HepG2 (cell line): Measurements from ENCODE around the gene ASCL2. TPM values are rescaled to one million over a fixed set of nuclear protein-coding genes. Genes with fewer than 3 reads are reported as not detected.

ENCODE experiments used
- DNMT1 ChIP-seq: sonication (generic); formaldehyde crosslinking; IDR thresholded peaks from 2 replicates; pipeline ENCODE4 v1.5.1; 2020; ENCODE audit warnings: mild to moderate bottlenecking, missing genetic modification reagents
- GATA4 ChIP-seq: sonication (generic); IDR thresholded peaks from 2 replicates; pipeline ENCODE4 v1.6.1; 2016; ENCODE audit warnings: antibody characterized with exemption, low read depth, borderline replicate concordance
- MATR3 ChIP-seq: sonication (generic); formaldehyde crosslinking; IDR thresholded peaks from 2 replicates; pipeline ENCODE4 v1.4.0; 2020; ENCODE audit warnings: missing genetic modification reagents
- MTA3 ChIP-seq: sonication (generic); formaldehyde crosslinking; IDR thresholded peaks from 2 replicates; pipeline ENCODE4 v1.4.0; 2020; ENCODE audit warnings: missing genetic modification reagents
- MXD4 ChIP-seq: IDR thresholded peaks from 2 replicates; pipeline ENCODE4 v1.6.1; 2016; ENCODE audit warnings: mild to moderate bottlenecking, missing biosample characterization, missing genetic modification reagents
- MYC ChIP-seq: sonication (generic); formaldehyde crosslinking; IDR thresholded peaks from 2 replicates; pipeline ENCODE4 v1.9.0; 2021; ENCODE audit warnings: missing genetic modification reagents, borderline replicate concordance
- NFE2L2 ChIP-seq: fragments of 150-350 bp; IDR thresholded peaks from 2 replicates; pipeline ENCODE4 v1.6.1; 2014; ENCODE audit warnings: low read length
- SIX4 ChIP-seq: sonication (generic); formaldehyde crosslinking; IDR thresholded peaks from 2 replicates; pipeline ENCODE4 v1.4.0; 2020; ENCODE audit warnings: missing genetic modification reagents
- SP5 ChIP-seq: IDR thresholded peaks from 2 replicates; pipeline ENCODE4 v1.6.1; 2016; ENCODE audit warnings: low read depth, borderline replicate concordance
- TOE1 ChIP-seq: sonication (generic); formaldehyde crosslinking; IDR thresholded peaks from 2 replicates; pipeline ENCODE4 v1.4.0; 2020; ENCODE audit warnings: mild to moderate bottlenecking, missing genetic modification reagents
- ZFP41 ChIP-seq: sonication (generic); formaldehyde crosslinking; IDR thresholded peaks from 2 replicates; pipeline ENCODE4 v1.4.0; 2020; ENCODE audit warnings: mild to moderate bottlenecking, missing genetic modification reagents, borderline replicate concordance
- ZNF253 ChIP-seq: sonication (generic); formaldehyde crosslinking; IDR thresholded peaks from 2 replicates; pipeline ENCODE4 v1.8.0; 2022; ENCODE audit warnings: mild to moderate bottlenecking, missing genetic modification reagents, borderline replicate concordance
- ZNF441 ChIP-seq: sonication (generic); formaldehyde crosslinking; IDR thresholded peaks from 2 replicates; pipeline ENCODE4 v1.7.0; 2021; ENCODE audit warnings: missing genetic modification reagents, borderline replicate concordance
- ZNF547 ChIP-seq: sonication (generic); formaldehyde crosslinking; IDR thresholded peaks from 2 replicates; pipeline ENCODE4 v1.5.1; 2020; ENCODE audit warnings: mild to moderate bottlenecking, missing genetic modification reagents
- polyA plus RNA-seq, 8 experiments: library from polyadenylated mRNA; depleted of rRNA in 3 of 8; stranded (reverse) in 7 of 8; unstranded in 1 of 8; fragments of >200 nt; fragmentation: Illumina TruSeq in 4 of 8; extraction: Trizol in 4 of 8; gene quantifications; 2 replicates each; pipeline versions ENCODE4 v1.2.1 to v1.2.3, GENCODE V29; 2011 to 2016; ENCODE audit warnings: low read depth in 4 of 8, missing spikeins in 1 of 8, mixed read lengths in 1 of 8; ENCODE audit not compliant: insufficient read depth in 1 of 8
- total RNA-seq, 5 experiments: library from RNA; depleted of rRNA; stranded (reverse); fragments of >200 nt; fragmentation: Illumina TruSeq; extraction: Trizol; gene quantifications; 2 replicates each; pipeline ENCODE4 v1.2.3, GENCODE V29; 2016; ENCODE audit warnings: low read depth in 1 of 5
- TF ChIP-seq, protein P1 (sequence below): sonication (generic); formaldehyde crosslinking; IDR thresholded peaks from 2 replicates; pipeline ENCODE4 v1.4.0; 2020; ENCODE audit warnings: mild to moderate bottlenecking, missing genetic modification reagents
- TF ChIP-seq, protein P2 (sequence below): sonication (generic); formaldehyde crosslinking; IDR thresholded peaks from 2 replicates; pipeline ENCODE4 v1.5.1; 2020; ENCODE audit warnings: missing genetic modification reagents, mild to moderate bottlenecking, borderline replicate concordance
- TF ChIP-seq, protein P3 (sequence below): sonication (generic); formaldehyde crosslinking; IDR thresholded peaks from 2 replicates; pipeline ENCODE4 v1.4.0; 2020; ENCODE audit warnings: low read depth, mild to moderate bottlenecking, missing genetic modification reagents
- TF ChIP-seq, protein P4 (sequence below): sonication (generic); formaldehyde crosslinking; IDR thresholded peaks from 2 replicates; pipeline ENCODE4 v1.4.0; 2020; ENCODE audit warnings: missing genetic modification reagents
- TF ChIP-seq, protein P5 (sequence below): sonication (generic); formaldehyde crosslinking; IDR thresholded peaks from 2 replicates; pipeline ENCODE4 v1.4.0; 2020; ENCODE audit warnings: missing genetic modification reagents
- TF ChIP-seq, protein P6 (sequence below), 2 experiments: fragments of 450-650 bp in 1 of 2; sonication (generic) in 1 of 2; formaldehyde crosslinking; IDR thresholded peaks; 2 replicates each; pipeline versions ENCODE4 v1.5.0 to v1.8.0; 2020 to 2022; ENCODE audit warnings: mild to moderate bottlenecking in 1 of 2, missing genetic modification reagents in 1 of 2

Gene ASCL2
- total and polyA plus RNA-seq, 2 of the 13 experiments (the other 11 are each of a cell fraction or from before 2014, with no cell fraction given): 0.07 TPM; not detected in 1

DNA sequence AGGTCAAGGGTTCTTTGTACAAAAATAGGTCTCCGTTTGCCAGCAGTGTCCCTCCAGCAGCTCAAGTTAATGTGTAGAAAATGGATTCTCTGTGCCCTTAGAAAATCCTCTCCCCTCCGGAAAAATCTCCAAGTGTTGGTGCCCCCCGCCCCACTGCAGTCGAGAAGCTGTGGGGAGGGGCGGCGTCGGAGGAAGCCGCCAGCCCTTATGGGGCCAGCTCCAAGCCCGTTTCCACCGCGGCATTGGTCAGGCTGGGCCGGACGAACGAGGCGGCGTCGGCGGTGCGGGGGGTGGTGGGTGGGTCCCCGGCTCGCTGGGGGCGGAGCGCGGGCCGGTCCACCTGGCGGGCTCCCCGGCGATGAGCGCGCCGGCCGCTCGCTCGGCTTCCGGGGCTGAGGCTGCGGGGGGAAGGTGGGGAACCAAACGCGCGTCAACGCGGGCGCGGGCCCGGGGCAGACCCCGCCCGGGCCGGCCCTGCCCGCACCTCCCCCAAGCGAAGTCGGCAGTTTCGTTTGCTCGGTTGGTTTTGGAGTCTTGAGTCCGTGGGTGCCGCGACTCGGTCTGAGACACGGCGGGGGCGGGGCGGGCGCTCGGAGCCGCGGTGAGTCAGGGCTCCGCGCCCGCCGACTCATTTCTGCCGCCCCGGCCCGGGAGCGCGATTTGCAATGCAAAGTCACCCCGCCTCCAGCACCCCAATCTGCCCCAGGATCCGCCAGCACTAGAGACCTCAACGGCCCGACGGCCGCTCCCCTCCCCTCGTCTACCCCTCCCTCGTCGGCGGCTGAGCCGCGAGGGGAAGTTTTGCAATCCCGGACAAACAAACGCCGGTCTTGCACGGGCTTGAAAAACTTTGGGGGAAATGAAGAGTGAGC is 1.4 kb downstream of the ASCL2 start (continued):
- TF ChIP-seq, protein P1, sequence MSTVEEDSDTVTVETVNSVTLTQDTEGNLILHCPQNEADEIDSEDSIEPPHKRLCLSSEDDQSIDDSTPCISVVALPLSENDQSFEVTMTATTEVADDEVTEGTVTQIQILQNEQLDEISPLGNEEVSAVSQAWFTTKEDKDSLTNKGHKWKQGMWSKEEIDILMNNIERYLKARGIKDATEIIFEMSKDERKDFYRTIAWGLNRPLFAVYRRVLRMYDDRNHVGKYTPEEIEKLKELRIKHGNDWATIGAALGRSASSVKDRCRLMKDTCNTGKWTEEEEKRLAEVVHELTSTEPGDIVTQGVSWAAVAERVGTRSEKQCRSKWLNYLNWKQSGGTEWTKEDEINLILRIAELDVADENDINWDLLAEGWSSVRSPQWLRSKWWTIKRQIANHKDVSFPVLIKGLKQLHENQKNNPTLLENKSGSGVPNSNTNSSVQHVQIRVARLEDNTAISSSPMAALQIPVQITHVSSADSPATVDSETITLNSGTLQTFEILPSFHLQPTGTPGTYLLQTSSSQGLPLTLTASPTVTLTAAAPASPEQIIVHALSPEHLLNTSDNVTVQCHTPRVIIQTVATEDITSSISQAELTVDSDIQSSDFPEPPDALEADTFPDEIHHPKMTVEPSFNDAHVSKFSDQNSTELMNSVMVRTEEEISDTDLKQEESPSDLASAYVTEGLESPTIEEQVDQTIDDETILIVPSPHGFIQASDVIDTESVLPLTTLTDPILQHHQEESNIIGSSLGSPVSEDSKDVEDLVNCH (CRISPR knock-in tag): no peak
- no peak; the same call in 1 of the 2 replicates for TF ChIP-seq MYC (CRISPR knock-in tag)
- TF ChIP-seq, protein P2, sequence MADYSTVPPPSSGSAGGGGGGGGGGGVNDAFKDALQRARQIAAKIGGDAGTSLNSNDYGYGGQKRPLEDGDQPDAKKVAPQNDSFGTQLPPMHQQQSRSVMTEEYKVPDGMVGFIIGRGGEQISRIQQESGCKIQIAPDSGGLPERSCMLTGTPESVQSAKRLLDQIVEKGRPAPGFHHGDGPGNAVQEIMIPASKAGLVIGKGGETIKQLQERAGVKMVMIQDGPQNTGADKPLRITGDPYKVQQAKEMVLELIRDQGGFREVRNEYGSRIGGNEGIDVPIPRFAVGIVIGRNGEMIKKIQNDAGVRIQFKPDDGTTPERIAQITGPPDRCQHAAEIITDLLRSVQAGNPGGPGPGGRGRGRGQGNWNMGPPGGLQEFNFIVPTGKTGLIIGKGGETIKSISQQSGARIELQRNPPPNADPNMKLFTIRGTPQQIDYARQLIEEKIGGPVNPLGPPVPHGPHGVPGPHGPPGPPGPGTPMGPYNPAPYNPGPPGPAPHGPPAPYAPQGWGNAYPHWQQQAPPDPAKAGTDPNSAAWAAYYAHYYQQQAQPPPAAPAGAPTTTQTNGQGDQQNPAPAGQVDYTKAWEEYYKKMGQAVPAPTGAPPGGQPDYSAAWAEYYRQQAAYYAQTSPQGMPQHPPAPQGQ: no peak
- TF ChIP-seq NFE2L2: no peak
- no peak for TF ChIP-seq MXD4
- peak; percentile 26; the same call in 1 of the 2 replicates for TF ChIP-seq SIX4 (CRISPR knock-in tag)
- no peak for TF ChIP-seq MATR3 (CRISPR knock-in tag)
- TF ChIP-seq ZNF441 (CRISPR knock-in tag): no peak
- TF ChIP-seq, protein P3, sequence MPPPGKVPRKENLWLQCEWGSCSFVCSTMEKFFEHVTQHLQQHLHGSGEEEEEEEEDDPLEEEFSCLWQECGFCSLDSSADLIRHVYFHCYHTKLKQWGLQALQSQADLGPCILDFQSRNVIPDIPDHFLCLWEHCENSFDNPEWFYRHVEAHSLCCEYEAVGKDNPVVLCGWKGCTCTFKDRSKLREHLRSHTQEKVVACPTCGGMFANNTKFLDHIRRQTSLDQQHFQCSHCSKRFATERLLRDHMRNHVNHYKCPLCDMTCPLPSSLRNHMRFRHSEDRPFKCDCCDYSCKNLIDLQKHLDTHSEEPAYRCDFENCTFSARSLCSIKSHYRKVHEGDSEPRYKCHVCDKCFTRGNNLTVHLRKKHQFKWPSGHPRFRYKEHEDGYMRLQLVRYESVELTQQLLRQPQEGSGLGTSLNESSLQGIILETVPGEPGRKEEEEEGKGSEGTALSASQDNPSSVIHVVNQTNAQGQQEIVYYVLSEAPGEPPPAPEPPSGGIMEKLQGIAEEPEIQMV: no peak
- no peak for TF ChIP-seq GATA4
- no peak for TF ChIP-seq DNMT1 (CRISPR knock-in tag)
- TF ChIP-seq, protein P4, sequence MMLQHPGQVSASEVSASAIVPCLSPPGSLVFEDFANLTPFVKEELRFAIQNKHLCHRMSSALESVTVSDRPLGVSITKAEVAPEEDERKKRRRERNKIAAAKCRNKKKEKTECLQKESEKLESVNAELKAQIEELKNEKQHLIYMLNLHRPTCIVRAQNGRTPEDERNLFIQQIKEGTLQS (CRISPR knock-in tag): no peak
- no peak for TF ChIP-seq ZNF253 (CRISPR knock-in tag)
- TF ChIP-seq, protein P5, sequence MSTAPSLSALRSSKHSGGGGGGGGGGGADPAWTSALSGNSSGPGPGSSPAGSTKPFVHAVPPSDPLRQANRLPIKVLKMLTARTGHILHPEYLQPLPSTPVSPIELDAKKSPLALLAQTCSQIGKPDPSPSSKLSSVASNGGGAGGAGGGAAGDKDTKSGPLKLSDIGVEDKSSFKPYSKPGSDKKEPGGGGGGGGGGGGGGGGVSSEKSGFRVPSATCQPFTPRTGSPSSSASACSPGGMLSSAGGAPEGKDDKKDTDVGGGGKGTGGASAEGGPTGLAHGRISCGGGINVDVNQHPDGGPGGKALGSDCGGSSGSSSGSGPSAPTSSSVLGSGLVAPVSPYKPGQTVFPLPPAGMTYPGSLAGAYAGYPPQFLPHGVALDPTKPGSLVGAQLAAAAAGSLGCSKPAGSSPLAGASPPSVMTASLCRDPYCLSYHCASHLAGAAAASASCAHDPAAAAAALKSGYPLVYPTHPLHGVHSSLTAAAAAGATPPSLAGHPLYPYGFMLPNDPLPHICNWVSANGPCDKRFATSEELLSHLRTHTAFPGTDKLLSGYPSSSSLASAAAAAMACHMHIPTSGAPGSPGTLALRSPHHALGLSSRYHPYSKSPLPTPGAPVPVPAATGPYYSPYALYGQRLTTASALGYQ: no peak; the same call in 1 of the 2 replicates
- TF ChIP-seq ZFP41 (CRISPR knock-in tag): no peak
- TF ChIP-seq, protein P6, sequence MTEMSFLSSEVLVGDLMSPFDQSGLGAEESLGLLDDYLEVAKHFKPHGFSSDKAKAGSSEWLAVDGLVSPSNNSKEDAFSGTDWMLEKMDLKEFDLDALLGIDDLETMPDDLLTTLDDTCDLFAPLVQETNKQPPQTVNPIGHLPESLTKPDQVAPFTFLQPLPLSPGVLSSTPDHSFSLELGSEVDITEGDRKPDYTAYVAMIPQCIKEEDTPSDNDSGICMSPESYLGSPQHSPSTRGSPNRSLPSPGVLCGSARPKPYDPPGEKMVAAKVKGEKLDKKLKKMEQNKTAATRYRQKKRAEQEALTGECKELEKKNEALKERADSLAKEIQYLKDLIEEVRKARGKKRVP (CRISPR knock-in tag; IDR thresholded peaks at IDR 0.05): peak in 1 of 2 experiments; percentile 73; a peak in 2 of 4 replicates
- no peak for TF ChIP-seq MTA3 (CRISPR knock-in tag)
- TF ChIP-seq TOE1: 0 out of 2 replicates have a peak, but pooled peaks have one; percentile 57
- peak; percentile 76 for TF ChIP-seq ZNF547
- 0 out of 2 replicates have a peak, but pooled peaks have one; percentile 47 for TF ChIP-seq SP5 (CRISPR knock-in tag)
